Activated naive CD4-positive, alpha-beta T cell treated with anti-CD3 and anti-CD28 coated beads, Interleukin-2, amount 50 U/mL, for 72 hours (primary cell): ENCODE results near the gene KCNH1. TPM values are rescaled to one million over a fixed set of nuclear protein-coding genes. Genes with fewer than 3 reads are reported as not detected.
A peak's percentile ranks its signal among the peaks of the same experiment; 100 is the strongest.
"Not testable (repeated sequence)": the region's sequence is repeated elsewhere in the genome, so short reads cannot be mapped to it uniquely, and the experiment has no call there.

Experiments used
- ATAC-seq, 2 donors: fragments of 150-1000 bp; cut with Tn5 transposase; 2 replicates each; pipeline ENCODE4 v1.10.0; 2021; ENCODE audit warnings: mild to moderate bottlenecking in 2 of 2, moderate library complexity in 2 of 2
- DNase-seq, 2 donors: peaks; one replicate each; pipeline ENCODE4 v3.0.0; 2021 to 2022; ENCODE audit warnings: low spot score in 2 of 2
- H3K27ac Mint-ChIP-seq, 2 donors: one replicate each; pipeline ENCODE4 v1.8.0; 2022; ENCODE audit warnings: mild to moderate bottlenecking in 2 of 2, mixed read lengths in 2 of 2
- H3K36me3 Mint-ChIP-seq, 2 donors: one replicate each; pipeline ENCODE4 v1.8.0; 2022; ENCODE audit warnings: mixed read lengths in 2 of 2
- H3K9me3 Mint-ChIP-seq, 2 donors: one replicate each; pipeline ENCODE4 v1.8.0; 2022; ENCODE audit warnings: mixed read lengths in 2 of 2
- total RNA-seq, 2 donors: library from RNA; stranded (reverse); gene quantifications; one replicate each; pipeline ENCODE4 v1.2.3, GENCODE V29; 2022

KCNH1 gene
- total RNA-seq, 2 donors from 2014 or later: not detected

GRCh38 chr1:210978316-210978973 lies 155.5 kb downstream of the KCNH1 start:
- DNase-seq (no peak), ATAC-seq (no peak)
- Mint-ChIP-seq H3K36me3 (no peaks in the 10 kb centered on the region), H3K27ac (no peak overlapping the region), H3K9me3 (peaks cover 0 to 6% of the 10 kb centered on the region in 2 donors)

GRCh38 chr1:210951279-210951678 lies 182.7 kb downstream of the KCNH1 start:
- DNase-seq (no peak), ATAC-seq (no peak)
- no peaks in the 10 kb centered on the region for H3K36me3 Mint-ChIP-seq

GRCh38 chr1:210949940-210950546 lies 183.9 kb downstream of the KCNH1 start:
- not testable (repeated sequence) for H3K36me3 Mint-ChIP-seq, H3K27ac Mint-ChIP-seq, H3K9me3 Mint-ChIP-seq
- peak in 1 of 2 donors; percentile 75 for DNase-seq
- peak in 1 of 2 donors; percentile 63 for ATAC-seq

More at GRCh38 chr1:210951279-210951678, 182.7 kb downstream of the KCNH1 start:
- no peaks in the 10 kb centered on the region for H3K9me3 Mint-ChIP-seq
- H3K27ac Mint-ChIP-seq: no peak overlapping the region

- no peaks in the 10 kb centered on the region for H3K36me3 Mint-ChIP-seq
- H3K27ac Mint-ChIP-seq: no peak overlapping the region
- H3K9me3 Mint-ChIP-seq: no peaks in the 10 kb centered on the region
- no peak for DNase-seq
- no peak for ATAC-seq
Measured at GRCh38 chr1:210949489-210949888, 184.5 kb downstream of the KCNH1 start.

GRCh38 chr1:210949039-210949438 lies 184.9 kb downstream of the KCNH1 start:
- DNase-seq: no peak
- no peak overlapping the region for H3K27ac Mint-ChIP-seq
- H3K36me3 Mint-ChIP-seq: no peaks in the 10 kb centered on the region
- no peak for ATAC-seq
- no peaks in the 10 kb centered on the region for H3K9me3 Mint-ChIP-seq

- no peaks in the 10 kb centered on the region for H3K9me3 Mint-ChIP-seq
- no peaks in the 10 kb centered on the region for H3K36me3 Mint-ChIP-seq
- no peak for ATAC-seq
- DNase-seq: no peak
- no peak overlapping the region for H3K27ac Mint-ChIP-seq
Measured at GRCh38 chr1:210944252-210944651, 189.7 kb downstream of the KCNH1 start.

- Mint-ChIP-seq H3K9me3 (no peaks in the 10 kb centered on the region), H3K36me3 (no peaks in the 10 kb centered on the region), H3K27ac (no peak overlapping the region)
- ATAC-seq: no peak
- DNase-seq: no peak
Measured at GRCh38 chr1:210942513-210942912, 191.4 kb downstream of the KCNH1 start.

GRCh38 chr1:210940081-210940617 lies 193.8 kb downstream of the KCNH1 start:
- Mint-ChIP-seq H3K36me3 (no peaks in the 10 kb centered on the region), H3K27ac (no peak overlapping the region), H3K9me3 (no peaks in the 10 kb centered on the region)
- DNase-seq (no peak), ATAC-seq (no peak)

- no peaks in the 10 kb centered on the region for H3K36me3 Mint-ChIP-seq
- DNase-seq (no peak), ATAC-seq (no peak)
- H3K27ac Mint-ChIP-seq: no peak overlapping the region
- no peaks in the 10 kb centered on the region for H3K9me3 Mint-ChIP-seq
Measured at GRCh38 chr1:210938416-210938925, 195.5 kb downstream of the KCNH1 start.

- no peak for ATAC-seq
Measured at GRCh38 chr1:210937846-210938245, 196.1 kb downstream of the KCNH1 start.

GRCh38 chr1:210935905-210936304 lies 198.0 kb downstream of the KCNH1 start:
- ATAC-seq (no peak), DNase-seq (no peak)
- no peak overlapping the region for H3K27ac Mint-ChIP-seq
- H3K9me3 Mint-ChIP-seq: no peaks in the 10 kb centered on the region
- H3K36me3 Mint-ChIP-seq: no peaks in the 10 kb centered on the region

More at GRCh38 chr1:210937846-210938245, 196.1 kb downstream of the KCNH1 start:
- DNase-seq: no peak
- Mint-ChIP-seq H3K27ac (no peak overlapping the region), H3K9me3 (no peaks in the 10 kb centered on the region), H3K36me3 (no peaks in the 10 kb centered on the region)

- Mint-ChIP-seq H3K9me3 (peaks cover 0 to 6% of the 10 kb centered on the region in 2 donors), H3K27ac (no peak overlapping the region), H3K36me3 (no peaks in the 10 kb centered on the region)
- no peak for ATAC-seq
- DNase-seq: no peak
Measured at GRCh38 chr1:210932104-210932503, 201.8 kb downstream of the KCNH1 start.

GRCh38 chr1:210922666-210923065 lies 211.3 kb downstream of the KCNH1 start:
- peaks cover 3 to 11% of the 10 kb centered on the region in 2 donors for H3K9me3 Mint-ChIP-seq
- H3K36me3 Mint-ChIP-seq: peaks cover 7 to 10% of the 10 kb centered on the region in 2 donors

GRCh38 chr1:210920716-210921694 lies 212.9 kb downstream of the KCNH1 start:
- no peak for DNase-seq
- H3K9me3 Mint-ChIP-seq: peaks cover 0 to under 1% of the 10 kb centered on the region in 2 donors
- no peak for ATAC-seq
- H3K36me3 Mint-ChIP-seq: peaks cover 0 to under 1% of the 10 kb centered on the region in 2 donors
- H3K27ac Mint-ChIP-seq: no peak overlapping the region

More at GRCh38 chr1:210922666-210923065, 211.3 kb downstream of the KCNH1 start:
- ATAC-seq (no peak), DNase-seq (no peak)
- no peak overlapping the region for H3K27ac Mint-ChIP-seq

GRCh38 chr1:210920258-210920657 lies 213.7 kb downstream of the KCNH1 start:
- ATAC-seq (no peak), DNase-seq (no peak)
- no peaks in the 10 kb centered on the region for H3K9me3 Mint-ChIP-seq
- H3K36me3 Mint-ChIP-seq: no peaks in the 10 kb centered on the region
- H3K27ac Mint-ChIP-seq: no peak overlapping the region

GRCh38 chr1:210918893-210919292 lies 215.1 kb downstream of the KCNH1 start:
- Mint-ChIP-seq H3K36me3 (no peaks in the 10 kb centered on the region), H3K9me3 (no peaks in the 10 kb centered on the region), H3K27ac (no peak overlapping the region)
- no peak for ATAC-seq
- no peak for DNase-seq
